ENCODE measurements around the gene FAAH. TPM values are rescaled to one million over a fixed set of nuclear protein-coding genes. Genes with fewer than 3 reads are reported as not detected.

The FAAH gene
- total RNA-seq, 3 donors from 2014 or later, result 18.1 to 58.7 (median 38.3) TPM

DNA sequence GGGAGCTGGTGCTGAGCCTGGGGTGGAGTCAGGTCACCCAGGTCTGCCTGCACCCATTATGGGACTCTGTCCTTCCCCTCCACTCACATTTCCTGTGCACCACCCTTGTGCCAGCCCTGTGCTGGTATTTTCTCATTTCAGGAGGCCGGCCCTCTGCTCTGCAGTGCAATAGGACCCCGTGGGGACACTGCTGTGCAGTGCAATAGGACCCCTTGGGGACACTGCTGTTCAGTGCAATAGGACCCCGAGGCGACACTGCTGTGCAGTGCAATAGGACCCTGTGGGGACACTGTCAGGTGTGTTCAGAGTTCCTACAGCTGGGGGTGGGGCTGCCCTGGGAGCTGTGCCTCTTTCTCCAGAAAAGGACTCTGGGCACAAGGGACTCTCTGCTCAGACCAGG is 59.3 kb downstream of the FAAH start:
- Histone ChIP-seq H3K4me3 (no peak overlapping the region), H3K9me3 (no peaks in the 10 kb centered on the region), H3K4me1 (no peaks in the 10 kb centered on the region), H3K27ac (no peak overlapping the region), H3K27me3 (peaks cover 0 to 8% of the 10 kb centered on the region in 2 donors), H3K36me3 (no peaks in the 10 kb centered on the region)
- intact Hi-C loops (cut with DNase I; ENCODE audit: low total_unique reads), result no loop called here
- TF ChIP-seq, protein P1, sequence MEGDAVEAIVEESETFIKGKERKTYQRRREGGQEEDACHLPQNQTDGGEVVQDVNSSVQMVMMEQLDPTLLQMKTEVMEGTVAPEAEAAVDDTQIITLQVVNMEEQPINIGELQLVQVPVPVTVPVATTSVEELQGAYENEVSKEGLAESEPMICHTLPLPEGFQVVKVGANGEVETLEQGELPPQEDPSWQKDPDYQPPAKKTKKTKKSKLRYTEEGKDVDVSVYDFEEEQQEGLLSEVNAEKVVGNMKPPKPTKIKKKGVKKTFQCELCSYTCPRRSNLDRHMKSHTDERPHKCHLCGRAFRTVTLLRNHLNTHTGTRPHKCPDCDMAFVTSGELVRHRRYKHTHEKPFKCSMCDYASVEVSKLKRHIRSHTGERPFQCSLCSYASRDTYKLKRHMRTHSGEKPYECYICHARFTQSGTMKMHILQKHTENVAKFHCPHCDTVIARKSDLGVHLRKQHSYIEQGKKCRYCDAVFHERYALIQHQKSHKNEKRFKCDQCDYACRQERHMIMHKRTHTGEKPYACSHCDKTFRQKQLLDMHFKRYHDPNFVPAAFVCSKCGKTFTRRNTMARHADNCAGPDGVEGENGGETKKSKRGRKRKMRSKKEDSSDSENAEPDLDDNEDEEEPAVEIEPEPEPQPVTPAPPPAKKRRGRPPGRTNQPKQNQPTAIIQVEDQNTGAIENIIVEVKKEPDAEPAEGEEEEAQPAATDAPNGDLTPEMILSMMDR (IDR thresholded peaks at IDR 0.05), result no peak
- no peak for TF ChIP-seq POLR2AphosphoS5 (IDR thresholded peaks at IDR 0.05)
- no peak for TF ChIP-seq POLR2A (IDR thresholded peaks at IDR 0.05)
- DNase-seq (ENCODE audit: low spot score in 2 of 2), result no peak

- no peaks in the 10 kb centered on the region for H3K4me1 ChIP-seq
- H3K9me3 ChIP-seq, result no peaks in the 10 kb centered on the region
- no peaks in the 10 kb centered on the region for H3K36me3 ChIP-seq
- no peak for DNase-seq (ENCODE audit: low spot score in 2 of 2)
- no peak overlapping the region for H3K4me3 ChIP-seq
- H3K27ac ChIP-seq, result no peak overlapping the region
- intact Hi-C loops (cut with DNase I; ENCODE audit: low total_unique reads), result no loop called here
- H3K27me3 ChIP-seq, result peaks cover 0 to 4% of the 10 kb centered on the region in 2 donors
- no peak for TF ChIP-seq POLR2AphosphoS5 (IDR thresholded peaks at IDR 0.05)
- TF ChIP-seq POLR2A (IDR thresholded peaks at IDR 0.05), result no peak
- TF ChIP-seq, protein P1 (IDR thresholded peaks at IDR 0.05), result no peak
Observed at GRCh38 chr1:46455951-46456350, 61.8 kb downstream of the FAAH start.

GRCh38 chr1:46456411-46456963 is 62.4 kb downstream of the FAAH start:
- no peaks in the 10 kb centered on the region for H3K9me3 ChIP-seq
- DNase-seq (ENCODE audit: low spot score in 2 of 2), result no peak
- H3K4me1 ChIP-seq, result no peaks in the 10 kb centered on the region
- H3K27me3 ChIP-seq, result peaks cover 0 to 4% of the 10 kb centered on the region in 2 donors
- no peak overlapping the region for H3K27ac ChIP-seq
- TF ChIP-seq POLR2AphosphoS5 (IDR thresholded peaks at IDR 0.05) (no peak), POLR2A (IDR thresholded peaks at IDR 0.05) (no peak)
- TF ChIP-seq, protein P1 (IDR thresholded peaks at IDR 0.05), result no peak
- no peaks in the 10 kb centered on the region for H3K36me3 ChIP-seq
- intact Hi-C loops (cut with DNase I; ENCODE audit: low total_unique reads), result no loop called here
- H3K4me3 ChIP-seq, result no peak overlapping the region

- H3K27me3 ChIP-seq, result peaks cover 0 to 4% of the 10 kb centered on the region in 2 donors
- TF ChIP-seq, protein P1 (IDR thresholded peaks at IDR 0.05), result no peak
- TF ChIP-seq POLR2AphosphoS5 (IDR thresholded peaks at IDR 0.05) (no peak), POLR2A (IDR thresholded peaks at IDR 0.05) (no peak)
- H3K4me3 ChIP-seq, result no peak overlapping the region
- intact Hi-C loops (cut with DNase I; ENCODE audit: low total_unique reads), result no loop called here
- no peak overlapping the region for H3K27ac ChIP-seq
- DNase-seq (ENCODE audit: low spot score in 2 of 2), result no peak
- H3K36me3 ChIP-seq, result no peaks in the 10 kb centered on the region
- no peaks in the 10 kb centered on the region for H3K9me3 ChIP-seq
- no peaks in the 10 kb centered on the region for H3K4me1 ChIP-seq
Observed at GRCh38 chr1:46457178-46457577, 63.1 kb downstream of the FAAH start.

DNA sequence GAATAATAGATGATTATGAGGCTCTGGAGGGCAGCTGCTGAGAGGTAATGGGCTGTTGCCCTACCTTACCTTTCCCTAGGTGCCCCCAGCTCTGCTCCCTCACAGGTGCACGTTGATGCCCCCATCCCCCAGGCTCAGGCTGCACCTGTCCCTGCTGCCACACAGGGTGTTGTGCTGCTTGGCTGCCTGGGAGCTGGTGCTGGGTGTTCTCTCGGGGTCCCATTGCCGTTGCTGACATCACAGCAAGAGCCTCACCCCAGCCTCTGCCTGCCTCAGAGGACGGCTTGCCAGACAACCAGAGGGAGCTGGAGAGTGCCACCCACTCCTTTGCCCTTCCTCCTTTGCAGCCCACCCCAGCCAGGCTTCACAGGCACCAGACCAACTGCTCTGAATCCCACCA is 64.1 kb downstream of the FAAH start:
- DNase-seq (ENCODE audit: low spot score in 2 of 2), result no peak
- Histone ChIP-seq H3K9me3 (no peaks in the 10 kb centered on the region), H3K4me3 (no peak overlapping the region), H3K36me3 (no peaks in the 10 kb centered on the region), H3K27me3 (peaks cover 0 to 4% of the 10 kb centered on the region in 2 donors), H3K4me1 (no peaks in the 10 kb centered on the region), H3K27ac (no peak overlapping the region)
- intact Hi-C loops (cut with DNase I; ENCODE audit: low total_unique reads), result no loop called here
- TF ChIP-seq POLR2A (IDR thresholded peaks at IDR 0.05) (no peak), POLR2AphosphoS5 (IDR thresholded peaks at IDR 0.05) (no peak)
- TF ChIP-seq, protein P1 (IDR thresholded peaks at IDR 0.05), result no peak

All from breast epithelium (tissue), 4 donors.